Mucosa of descending colon (tissue), 3 donors: ENCODE data around the gene RSPH1. TPM values are rescaled to one million over a fixed set of nuclear protein-coding genes. Genes with fewer than 3 reads are reported as not detected.

ENCODE experiments used
- ATAC-seq: fragments of 200-7000 bp; cut with Tn5 transposase; one replicate; pipeline ENCODE4 v1.9.1; 2020; ENCODE audit warnings: mild to moderate bottlenecking, moderate library complexity
- DNase-seq, 3 donors: peaks; one replicate each; pipeline ENCODE4 v3.0.0-alpha.2; 2020
- H3K36me3 ChIP-seq: fragments of 200-600 bp; one replicate; pipeline ENCODE4 v1.8.0; 2021; ENCODE audit warnings: low read depth, mild to moderate bottlenecking
- H3K4me1 ChIP-seq: fragments of 200-600 bp; one replicate; pipeline ENCODE4 v1.8.0; 2021; ENCODE audit warnings: low read depth, mild to moderate bottlenecking
- H3K4me3 ChIP-seq: fragments of 200-600 bp; one replicate; pipeline ENCODE4 v1.8.0; 2021; ENCODE audit warnings: mild to moderate bottlenecking
- H3K9me3 ChIP-seq: fragments of 200-600 bp; one replicate; pipeline ENCODE4 v1.8.0; 2021; ENCODE audit warnings: mild to moderate bottlenecking
- intact Hi-C, 2 donors: fragments of 100-400 bp; cut with DNase I in 1 of 2; cut with micrococcal nuclease in 1 of 2; formaldehyde crosslinking; loops; one replicate each; pipeline versions ENCODE4 v1.11.0 to v1.11.1; 2022; cut with DNase I, micrococcal nuclease
- total RNA-seq, 3 donors: library from RNA; stranded (reverse); fragmentation: NEBNext Ultra II Directional in 2 of 3; extraction: Animal tissue kit (Norgen Biotek cat#: 25700) in 2 of 3; gene quantifications; one replicate each; pipeline versions ENCODE4 v1.2.1 to v1.2.4, GENCODE V29; 2021 to 2023
- TF ChIP-seq, protein P1 (sequence below): fragments of 200-600 bp; IDR thresholded peaks from one replicate; pipeline ENCODE4 v1.8.0; 2022; ENCODE audit warnings: antibody characterized with exemption, mild to moderate bottlenecking
- donor health status: DM: no; HTN: no; CAD: no; lungs with moderate emphysema.
- donor health status: DM: no; HTN: no; CAD: no.
- donor health status: DM: no; HTN: yes; CAD: no.

Gene RSPH1
- total RNA-seq, 3 donors from 2014 or later: 4.0 to 7.6 (median 4.5) TPM

- H3K4me1 ChIP-seq: peaks cover 19% of the 10 kb centered on the region
- no peak overlapping the region for H3K4me3 ChIP-seq
- TF ChIP-seq, protein P1, sequence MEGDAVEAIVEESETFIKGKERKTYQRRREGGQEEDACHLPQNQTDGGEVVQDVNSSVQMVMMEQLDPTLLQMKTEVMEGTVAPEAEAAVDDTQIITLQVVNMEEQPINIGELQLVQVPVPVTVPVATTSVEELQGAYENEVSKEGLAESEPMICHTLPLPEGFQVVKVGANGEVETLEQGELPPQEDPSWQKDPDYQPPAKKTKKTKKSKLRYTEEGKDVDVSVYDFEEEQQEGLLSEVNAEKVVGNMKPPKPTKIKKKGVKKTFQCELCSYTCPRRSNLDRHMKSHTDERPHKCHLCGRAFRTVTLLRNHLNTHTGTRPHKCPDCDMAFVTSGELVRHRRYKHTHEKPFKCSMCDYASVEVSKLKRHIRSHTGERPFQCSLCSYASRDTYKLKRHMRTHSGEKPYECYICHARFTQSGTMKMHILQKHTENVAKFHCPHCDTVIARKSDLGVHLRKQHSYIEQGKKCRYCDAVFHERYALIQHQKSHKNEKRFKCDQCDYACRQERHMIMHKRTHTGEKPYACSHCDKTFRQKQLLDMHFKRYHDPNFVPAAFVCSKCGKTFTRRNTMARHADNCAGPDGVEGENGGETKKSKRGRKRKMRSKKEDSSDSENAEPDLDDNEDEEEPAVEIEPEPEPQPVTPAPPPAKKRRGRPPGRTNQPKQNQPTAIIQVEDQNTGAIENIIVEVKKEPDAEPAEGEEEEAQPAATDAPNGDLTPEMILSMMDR: no peak
- intact Hi-C loops: loop anchor here in 1 of 2 donors (10.0 kb wide), 1 partner anchor 48 kb away; no protein-coding TSS in a partner anchor
- H3K9me3 ChIP-seq: no peaks in the 10 kb centered on the region
- no peaks in the 10 kb centered on the region for H3K36me3 ChIP-seq
- no peak for ATAC-seq
- DNase-seq: no peak
Observed at GRCh38 chr21:42512346-42513034, 16.5 kb upstream of the RSPH1 start.

- no peaks in the 10 kb centered on the region for H3K9me3 ChIP-seq
- intact Hi-C loops: no loop called here
- TF ChIP-seq, protein P1: no peak
- no peaks in the 10 kb centered on the region for H3K4me1 ChIP-seq
- H3K4me3 ChIP-seq: no peak overlapping the region
- no peaks in the 10 kb centered on the region for H3K36me3 ChIP-seq
- DNase-seq: no peak
- no peak for ATAC-seq
Observed at GRCh38 chr21:42509244-42509643, 13.2 kb upstream of the RSPH1 start.

DNA sequence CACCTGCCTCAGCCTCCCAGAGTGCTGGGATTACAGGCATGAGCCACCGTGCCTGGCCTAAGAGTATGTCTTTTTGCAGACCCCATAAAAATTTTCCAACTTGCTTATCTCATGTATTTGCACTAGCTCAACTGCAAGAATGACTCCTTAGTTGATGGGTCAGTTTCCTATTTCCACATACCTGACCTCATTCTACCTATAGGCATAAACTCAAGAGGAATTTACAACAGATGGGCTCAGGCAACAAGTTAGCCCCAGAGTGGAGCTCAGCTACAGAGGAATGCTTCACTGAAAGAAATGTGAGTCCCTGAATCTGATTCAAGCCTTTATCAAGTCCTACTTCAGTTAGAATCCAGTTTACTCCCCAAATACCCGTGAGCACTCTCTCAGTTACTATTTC is 12.3 kb upstream of the RSPH1 start:
- intact Hi-C loops: no loop called here
- TF ChIP-seq, protein P1: no peak

GRCh38 chr21:42507418-42507817 is 11.4 kb upstream of the RSPH1 start:
- Histone ChIP-seq H3K4me3 (no peak overlapping the region), H3K36me3 (no peaks in the 10 kb centered on the region), H3K4me1 (no peaks in the 10 kb centered on the region), H3K9me3 (no peaks in the 10 kb centered on the region)
- ATAC-seq: no peak
- TF ChIP-seq, protein P1: no peak
- intact Hi-C loops: no loop called here
- no peak for DNase-seq

More for the DNA sequence above, 12.3 kb upstream of the RSPH1 start:
- H3K9me3 ChIP-seq: no peaks in the 10 kb centered on the region
- no peak overlapping the region for H3K4me3 ChIP-seq
- no peaks in the 10 kb centered on the region for H3K4me1 ChIP-seq
- ATAC-seq: no peak
- no peak for DNase-seq
- no peaks in the 10 kb centered on the region for H3K36me3 ChIP-seq

DNA sequence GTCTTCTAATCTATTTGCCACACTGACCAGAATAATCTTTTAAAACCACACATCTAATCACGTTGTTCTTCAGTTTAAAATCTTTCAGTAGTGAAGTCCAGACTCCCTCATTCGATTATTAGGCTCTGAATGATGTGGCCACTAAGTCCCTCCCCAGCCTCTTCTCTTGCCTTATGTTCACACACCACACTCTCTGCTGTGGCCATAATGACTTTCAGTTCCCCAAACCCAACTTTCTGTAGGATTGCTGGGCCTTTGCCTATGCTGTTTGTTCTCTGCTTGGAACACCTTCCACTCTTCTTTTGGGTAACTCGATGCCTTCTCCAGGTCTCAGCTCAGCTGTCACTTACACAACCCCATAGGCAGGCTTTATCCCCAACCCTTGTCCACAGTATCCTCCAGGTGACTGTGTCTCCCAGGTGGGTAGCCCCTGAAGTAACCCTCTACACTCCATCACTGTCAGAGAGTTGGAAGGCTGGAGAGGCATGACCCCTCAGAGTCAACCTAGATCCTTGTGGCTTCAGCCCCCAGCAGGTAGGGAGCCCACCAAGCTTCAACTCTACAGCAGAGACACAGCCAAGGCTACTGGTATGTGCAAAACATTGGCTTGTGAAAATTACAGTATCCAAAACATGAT is 9.2 kb upstream of the RSPH1 start:
- intact Hi-C loops: no loop called here
- ATAC-seq (peak; percentile 38), DNase-seq (no peak)
- Histone ChIP-seq H3K36me3 (no peaks in the 10 kb centered on the region), H3K4me3 (no peak overlapping the region), H3K9me3 (no peaks in the 10 kb centered on the region), H3K4me1 (no peaks in the 10 kb centered on the region)
- TF ChIP-seq, protein P1: no peak
